Lower leg skin (tissue), 4 donors: ENCODE measurements around the gene SLC16A13. TPM values are rescaled to one million over a fixed set of nuclear protein-coding genes. Genes with fewer than 3 reads are reported as not detected.
"Not testable (repeated sequence)": the region's sequence is repeated elsewhere in the genome, so short reads cannot be mapped to it uniquely, and the experiment has no call there.

Experiments
- DNase-seq, 2 donors: peaks; one replicate each; pipeline ENCODE4 v3.0.0-alpha.2; 2019; ENCODE audit warnings: low spot score in 2 of 2
- H3K4me3 ChIP-seq: fragments of 200-600 bp; sonication (generic); 2 replicates; pipeline ENCODE4 v1.5.1; 2017; ENCODE audit warnings: mild to moderate bottlenecking, low read depth; ENCODE audit not compliant: poor library complexity, severe bottlenecking
- POLR2A ChIP-seq, 2 donors: fragments of 450-650 bp; IDR thresholded peaks; one replicate each; pipeline ENCODE4 v1.6.1; 2016 to 2017; ENCODE audit warnings: antibody characterized with exemption in 2 of 2, mild to moderate bottlenecking in 1 of 2, moderate library complexity in 1 of 2
- WGBS, 2 donors: methylation state at CpG; one replicate each; pipeline ENCODE4 v1.1.5; 2018; 5-methylcytosine and 5-hydroxymethylcytosine counted together
- intact Hi-C: fragments of 100-400 bp; cut with DNase I; formaldehyde crosslinking; loops from one replicate; pipeline ENCODE4 v1.15.0; 2023; ENCODE audit warnings: low total_unique reads
- total RNA-seq, 4 donors: library from RNA; depleted of rRNA; stranded (reverse); fragments of >200 nt; gene quantifications; one replicate each; pipeline ENCODE4 v1.1.0, GENCODE V29; 2016
- TF ChIP-seq, protein P1 (sequence below), 3 donors: fragments of 450-650 bp; IDR thresholded peaks; one replicate each; pipeline ENCODE4 v1.5.1; 2016; ENCODE audit warnings: antibody characterized with exemption in 3 of 3, mild to moderate bottlenecking in 3 of 3, moderate library complexity in 2 of 3

The SLC16A13 gene
- total RNA-seq, 4 donors from 2014 or later = 1.0 to 5.2 (median 2.6) TPM

DNA sequence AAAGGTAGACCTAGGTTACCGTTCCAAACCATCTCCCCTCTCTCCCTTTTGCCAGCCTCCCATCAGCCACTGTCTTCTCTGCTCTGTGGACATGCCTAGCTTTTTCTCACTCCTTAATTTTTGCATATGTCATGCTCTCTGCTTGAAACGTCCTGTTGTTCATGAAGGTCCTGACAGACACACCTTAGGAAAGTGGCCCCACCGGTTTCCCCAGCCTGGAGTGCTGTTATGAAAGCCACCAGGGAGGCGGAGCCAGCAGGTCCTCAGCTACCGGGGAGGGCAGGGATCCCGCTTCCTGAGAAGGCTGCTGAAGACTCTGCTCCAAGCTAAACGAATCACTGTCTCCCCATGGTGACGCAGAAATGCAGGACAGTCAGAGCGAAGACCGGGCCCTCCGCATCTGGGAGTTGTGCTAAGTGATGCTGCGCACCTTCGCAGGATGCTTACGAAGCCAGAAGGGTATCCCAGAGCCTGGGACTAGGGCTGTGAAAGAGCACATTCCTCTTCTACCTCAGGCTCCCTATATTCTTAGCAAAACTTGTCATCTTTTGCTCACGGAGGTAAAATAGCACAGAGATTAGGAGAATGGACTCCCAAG lies 10.4 kb downstream of the SLC16A13 start:
- H3K4me3 ChIP-seq = no peak overlapping the region
- intact Hi-C loops = no loop called here
- TF ChIP-seq POLR2A (IDR thresholded peaks at IDR 0.05) = no peak
- TF ChIP-seq, protein P1, sequence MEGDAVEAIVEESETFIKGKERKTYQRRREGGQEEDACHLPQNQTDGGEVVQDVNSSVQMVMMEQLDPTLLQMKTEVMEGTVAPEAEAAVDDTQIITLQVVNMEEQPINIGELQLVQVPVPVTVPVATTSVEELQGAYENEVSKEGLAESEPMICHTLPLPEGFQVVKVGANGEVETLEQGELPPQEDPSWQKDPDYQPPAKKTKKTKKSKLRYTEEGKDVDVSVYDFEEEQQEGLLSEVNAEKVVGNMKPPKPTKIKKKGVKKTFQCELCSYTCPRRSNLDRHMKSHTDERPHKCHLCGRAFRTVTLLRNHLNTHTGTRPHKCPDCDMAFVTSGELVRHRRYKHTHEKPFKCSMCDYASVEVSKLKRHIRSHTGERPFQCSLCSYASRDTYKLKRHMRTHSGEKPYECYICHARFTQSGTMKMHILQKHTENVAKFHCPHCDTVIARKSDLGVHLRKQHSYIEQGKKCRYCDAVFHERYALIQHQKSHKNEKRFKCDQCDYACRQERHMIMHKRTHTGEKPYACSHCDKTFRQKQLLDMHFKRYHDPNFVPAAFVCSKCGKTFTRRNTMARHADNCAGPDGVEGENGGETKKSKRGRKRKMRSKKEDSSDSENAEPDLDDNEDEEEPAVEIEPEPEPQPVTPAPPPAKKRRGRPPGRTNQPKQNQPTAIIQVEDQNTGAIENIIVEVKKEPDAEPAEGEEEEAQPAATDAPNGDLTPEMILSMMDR (IDR thresholded peaks at IDR 0.05) = no peak
- 5 to 15% methylated on average over 15 of the region's 15 CpGs for WGBS, 2 donors
- DNase-seq = peak; percentile 86 to 94

- DNase-seq = peak in 1 of 2 donors; percentile 64
- WGBS, 2 donors = 16 to 17% methylated on average over 26 of the region's 26 CpGs
- H3K4me3 ChIP-seq, intact Hi-C loops: not testable (repeated sequence)
These were observed 11.0 kb downstream of the SLC16A13 start for GRCh38 chr17:7046725-7047397.

DNA sequence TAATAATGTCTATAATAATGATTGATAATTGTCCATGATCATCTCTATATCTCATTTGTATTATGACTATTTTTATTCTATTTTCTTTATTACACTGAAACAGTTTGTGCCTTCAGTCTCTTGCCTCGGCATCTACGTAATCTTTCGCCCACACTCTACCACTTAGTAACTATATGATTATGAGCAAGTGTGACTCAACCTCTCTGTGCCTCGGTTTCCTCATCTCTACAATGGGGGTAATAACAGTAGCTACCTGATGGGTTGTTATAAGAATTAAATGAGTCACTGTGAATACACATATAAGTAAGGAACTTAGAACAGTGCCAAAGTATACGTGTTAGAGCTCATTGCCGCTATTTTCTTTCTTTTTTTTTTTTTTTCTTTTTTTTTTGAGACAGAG lies 11.8 kb downstream of the SLC16A13 start:
- no peak for DNase-seq
- H3K4me3 ChIP-seq = no peak overlapping the region
- intact Hi-C loops = no loop called here
- WGBS, 2 donors = 43 to 72% methylated on average over 6 of the region's 6 CpGs
- TF ChIP-seq, protein P1 (IDR thresholded peaks at IDR 0.05) = no peak
- TF ChIP-seq POLR2A (IDR thresholded peaks at IDR 0.05) = no peak

GRCh38 chr17:7048968-7049367 lies 13.2 kb downstream of the SLC16A13 start:
- intact Hi-C loops = no loop called here
- TF ChIP-seq, protein P1 (IDR thresholded peaks at IDR 0.05) = no peak
- TF ChIP-seq POLR2A (IDR thresholded peaks at IDR 0.05) = no peak
- H3K4me3 ChIP-seq = no peak overlapping the region
- DNase-seq = no peak
- 70 to 77% methylated on average over 6 of the region's 6 CpGs for WGBS, 2 donors

- intact Hi-C loops = loop anchor here (5.0 to 10.0 kb wide), 2 partner anchors 82 to 114 kb away; no protein-coding TSS in a partner anchor
- 83 to 87% methylated on average over 9 of the region's 9 CpGs for WGBS, 2 donors
- H3K4me3 ChIP-seq, DNase-seq: not testable (repeated sequence)
These were observed 14.8 kb downstream of the SLC16A13 start for GRCh38 chr17:7050583-7050982.

- intact Hi-C loops = loop anchor here (10.0 kb wide), 1 partner anchor 108 kb away; no protein-coding TSS in a partner anchor
- WGBS, 2 donors = 73 to 77% methylated on average over 4 of the region's 4 CpGs
These were observed 20.6 kb downstream of the SLC16A13 start for GRCh38 chr17:7056386-7056785.

More at GRCh38 chr17:7056386-7056785, 20.6 kb downstream of the SLC16A13 start:
- H3K4me3 ChIP-seq = no peak overlapping the region
- TF ChIP-seq POLR2A (IDR thresholded peaks at IDR 0.05) = no peak
- TF ChIP-seq, protein P1 (IDR thresholded peaks at IDR 0.05) = no peak
- DNase-seq = no peak
